Measurements from ENCODE around the gene SCARB2. TPM values are rescaled to one million over a fixed set of nuclear protein-coding genes. Genes with fewer than 3 reads are reported as not detected.

SCARB2 gene
- total and polyA plus RNA-seq, 2 experiments from 2014 or later, result 17.7 to 41.0 TPM

GRCh38 chr4:76226418-76226817 is 12.8 kb upstream of the SCARB2 start:
- ATAC-seq (no peak), DNase-seq (ENCODE audit: low spot score) (no peak)
- H3K4me1 Mint-ChIP-seq, result no peaks in the 10 kb centered on the region
- Histone ChIP-seq H3F3A (replicated peaks; ENCODE audit: low read depth) (no peaks in the 10 kb centered on the region), H3K4me1 (ENCODE audit: insufficient read depth) (no peaks in the 10 kb centered on the region), H3K27me3 (ENCODE audit: insufficient read depth) (no peaks in the 10 kb centered on the region), H3K4me3 (no peak overlapping the region), H2AFZ (no peak overlapping the region), H3K36me3 (ENCODE audit: insufficient read depth) (peaks cover 19% of the 10 kb centered on the region; the same call in 1 of the 2 replicates), H3K27ac (ENCODE audit: low read depth) (no peak overlapping the region), H3K4me2 (no peak overlapping the region), H3K79me2 (replicated peaks; ENCODE audit: insufficient read depth) (peaks cover 3% of the 10 kb centered on the region; the same call in 1 of the 2 replicates), H3K9me2 (ENCODE audit: insufficient read depth) (peaks cover 6% of the 10 kb centered on the region; the same call in 1 of the 2 replicates), H4K20me1 (replicated peaks; ENCODE audit: insufficient read depth) (peaks cover 7% of the 10 kb centered on the region)
- peaks cover 9% of the 10 kb centered on the region for H3K27me3 Mint-ChIP-seq (ENCODE audit: insufficient read depth, low read depth, poor library complexity)
- TF ChIP-seq ZNF462 (CRISPR knock-in tag; IDR thresholded peaks at IDR 0.05) (no peak), ETS1 (IDR thresholded peaks at IDR 0.05) (no peak), EZH2phosphoT487 (IDR thresholded peaks at IDR 0.05; ENCODE audit: unreplicated experiment) (no peak), STAT1 (IDR thresholded peaks at IDR 0.05; ENCODE audit: unreplicated experiment) (no peak), CREB1 (CRISPR knock-in tag; IDR thresholded peaks at IDR 0.05; ENCODE audit: low read depth) (no peak), REST (IDR thresholded peaks at IDR 0.05; ENCODE audit: unreplicated experiment) (no peak), NANOG (IDR thresholded peaks at IDR 0.05; ENCODE audit: borderline replicate concordance) (no peak), ZNF331 (CRISPR knock-in tag; IDR thresholded peaks at IDR 0.05; ENCODE audit: low read depth) (no peak), EZH2 (IDR thresholded peaks at IDR 0.05; ENCODE audit: low read depth, unreplicated experiment) (no peak), JUNB (IDR thresholded peaks at IDR 0.05; ENCODE audit: unreplicated experiment) (no peak)
- H3K4me3 Mint-ChIP-seq, result no peak overlapping the region
- H3K27ac Mint-ChIP-seq, result no peak overlapping the region
- peaks cover 49% of the 10 kb centered on the region for H3K36me3 Mint-ChIP-seq (ENCODE audit: low read depth)
- H3K9me3 Mint-ChIP-seq, result peaks cover 36% of the 10 kb centered on the region
